Motor neuron (in vitro differentiated cells): Measurements from ENCODE around the gene SFI1. TPM values are rescaled to one million over a fixed set of nuclear protein-coding genes. Genes with fewer than 3 reads are reported as not detected.
"Not testable (repeated sequence)": the region's sequence is repeated elsewhere in the genome, so short reads cannot be mapped to it uniquely, and the experiment has no call there.

Source experiments
- ATAC-seq, 8 experiments: fragments of 200-7000 bp; cut with Tn5 transposase; replicated peaks in 6 of 8; 2 replicates each; pipeline ENCODE4 v1.8.0; 2021; ENCODE audit warnings: mild to moderate bottlenecking in 8 of 8, moderate library complexity in 8 of 8
- H3K27ac ChIP-seq, 2 donors: fragments of 250-450 bp; sonication (Bioruptor Pico); 2 replicates each; pipeline ENCODE4 v1.9.0; 2021; ENCODE audit warnings: antibody characterized with exemption in 2 of 2, mild to moderate bottlenecking in 2 of 2, moderate library complexity in 1 of 2
- H3K4me1 ChIP-seq, 2 donors: fragments of 250-450 bp; sonication (Bioruptor Pico); replicated peaks in 1 of 2; 2 replicates each; pipeline ENCODE4 v1.6.1; 2021; ENCODE audit warnings: antibody characterized with exemption in 2 of 2, mild to moderate bottlenecking in 2 of 2, moderate library complexity in 1 of 2
- H3K4me3 ChIP-seq, 5 donors: fragments of 250-450 bp; sonication (Bioruptor Pico); 2 replicates each; pipeline ENCODE4 v1.9.0; 2021; ENCODE audit warnings: antibody characterized with exemption in 5 of 5, mild to moderate bottlenecking in 5 of 5, moderate library complexity in 4 of 5
- WGBS, 10 experiments: fragments of 450-650 bp; shearing (Covaris generic); methylation state at CpG; one replicate each; pipeline ENCODE4 v1.0.0; 2022; 5-methylcytosine and 5-hydroxymethylcytosine counted together
- in situ Hi-C, 9 experiments: fragments of 400-800 bp; cut with MboI; loops; one replicate each; pipeline ENCODE4 v1.15.0; 2021; ENCODE audit warnings: low sequenced_read_pairs in 9 of 9, low pct_unique_long_range_greater_than_20kb in 2 of 9; ENCODE audit not compliant: unreplicated experiment in 9 of 9
- total RNA-seq, 8 experiments: library from RNA; unstranded; fragments of 300-600 nt; gene quantifications; 2 replicates each; pipeline versions ENCODE4 v1.2.3 to v1.2.4, GENCODE V29; 2022

SFI1 gene
- total RNA-seq, 8 experiments from 2014 or later, result 5.2 to 23.1 (median 14.4) TPM

DNA sequence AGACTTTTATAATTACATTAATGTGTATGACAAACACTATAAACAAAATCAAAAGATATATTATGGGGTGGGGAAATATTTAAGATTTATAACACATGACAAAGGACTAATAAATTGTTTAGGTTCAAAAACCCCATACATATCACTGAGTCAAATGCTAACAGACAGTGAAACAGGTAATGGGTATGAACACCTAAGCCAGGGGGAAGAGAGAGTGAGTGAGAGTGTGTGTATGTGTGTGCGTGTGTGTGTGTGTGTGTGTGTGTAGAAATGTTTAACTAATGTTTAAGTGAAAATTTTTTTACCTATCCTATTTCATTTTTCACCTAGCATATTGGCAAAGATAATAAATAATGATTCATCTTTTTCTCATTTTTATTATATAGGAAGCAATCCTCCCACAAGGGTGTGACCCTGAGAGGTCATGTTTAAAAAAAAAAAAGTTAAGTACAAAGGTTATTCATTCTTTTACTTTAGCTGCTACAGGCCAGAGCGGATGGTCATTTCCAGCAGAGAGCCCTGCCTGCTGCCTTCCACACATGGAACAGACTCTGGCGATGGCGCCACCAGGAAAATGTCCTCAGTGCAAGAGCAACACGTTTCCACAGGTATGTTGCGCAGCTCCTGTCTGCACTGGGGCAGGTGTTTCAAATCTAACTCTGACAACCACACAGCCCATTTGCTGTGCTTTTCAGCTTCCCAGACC, 92.8 kb downstream of the SFI1 start:
- ATAC-seq, result no peak
- Histone ChIP-seq H3K4me1 (no peaks in the 10 kb centered on the region), H3K4me3 (no peak overlapping the region), H3K27ac (no peak overlapping the region)
- in situ Hi-C loops, result no loop called here
- 0 to 100% (median 89%) methylated on average over 1 to 5 of the region's 6 CpGs; no CpG with 5 or more reads in 3 of the 10 experiments for WGBS, 10 experiments

DNA sequence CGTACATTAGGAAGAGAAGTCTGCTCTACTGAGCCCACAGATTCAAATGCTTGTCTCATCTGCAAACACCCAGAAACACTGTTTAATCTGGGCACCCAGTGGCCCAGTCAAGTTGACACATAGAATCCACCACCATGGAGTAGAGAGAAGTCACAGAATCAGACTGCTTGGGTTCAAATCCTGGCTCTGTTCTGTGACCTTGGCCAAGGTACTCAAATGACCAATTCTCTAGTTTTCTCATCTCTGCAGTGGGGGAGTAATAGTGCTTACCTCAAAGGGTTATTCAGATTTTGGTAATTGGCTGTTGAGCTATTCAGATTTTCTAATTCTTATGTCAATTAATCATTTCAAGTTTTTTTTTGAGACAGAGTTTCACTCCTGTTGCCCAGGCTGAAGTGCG, 93.8 kb downstream of the SFI1 start:
- H3K4me3 ChIP-seq, H3K4me1 ChIP-seq, H3K27ac ChIP-seq, ATAC-seq, in situ Hi-C loops: not testable (repeated sequence)
- no CpG with 5 or more reads among the region's 2 CpGs for WGBS, 10 experiments

DNA sequence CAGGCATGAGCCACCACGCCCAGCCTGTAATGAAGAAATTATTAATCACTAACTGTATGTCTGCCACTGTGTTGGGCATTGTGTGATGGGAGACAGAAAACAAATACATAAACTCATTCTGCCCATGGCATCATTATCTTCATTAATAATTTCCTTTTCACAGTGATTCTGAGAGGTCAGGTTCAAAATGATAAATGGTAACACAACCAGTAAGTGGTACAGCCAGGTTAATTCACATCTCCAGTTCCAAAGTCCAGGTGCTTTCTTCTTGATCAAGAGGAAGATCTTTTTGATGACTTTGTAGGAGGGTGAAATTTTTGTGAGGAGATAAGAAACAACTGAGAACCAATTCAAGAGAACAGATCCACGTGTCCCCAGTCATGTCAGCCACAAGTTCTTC, 98.9 kb downstream of the SFI1 start:
- H3K27ac ChIP-seq, result no peak overlapping the region
- no peaks in the 10 kb centered on the region for H3K4me1 ChIP-seq
- 80 to 100% (median 90%) methylated on average over 1 of the region's 2 CpGs; no CpG with 5 or more reads in 5 of the 10 experiments for WGBS, 10 experiments
- in situ Hi-C loops, result no loop called here
- no peak overlapping the region for H3K4me3 ChIP-seq
- no peak for ATAC-seq

DNA sequence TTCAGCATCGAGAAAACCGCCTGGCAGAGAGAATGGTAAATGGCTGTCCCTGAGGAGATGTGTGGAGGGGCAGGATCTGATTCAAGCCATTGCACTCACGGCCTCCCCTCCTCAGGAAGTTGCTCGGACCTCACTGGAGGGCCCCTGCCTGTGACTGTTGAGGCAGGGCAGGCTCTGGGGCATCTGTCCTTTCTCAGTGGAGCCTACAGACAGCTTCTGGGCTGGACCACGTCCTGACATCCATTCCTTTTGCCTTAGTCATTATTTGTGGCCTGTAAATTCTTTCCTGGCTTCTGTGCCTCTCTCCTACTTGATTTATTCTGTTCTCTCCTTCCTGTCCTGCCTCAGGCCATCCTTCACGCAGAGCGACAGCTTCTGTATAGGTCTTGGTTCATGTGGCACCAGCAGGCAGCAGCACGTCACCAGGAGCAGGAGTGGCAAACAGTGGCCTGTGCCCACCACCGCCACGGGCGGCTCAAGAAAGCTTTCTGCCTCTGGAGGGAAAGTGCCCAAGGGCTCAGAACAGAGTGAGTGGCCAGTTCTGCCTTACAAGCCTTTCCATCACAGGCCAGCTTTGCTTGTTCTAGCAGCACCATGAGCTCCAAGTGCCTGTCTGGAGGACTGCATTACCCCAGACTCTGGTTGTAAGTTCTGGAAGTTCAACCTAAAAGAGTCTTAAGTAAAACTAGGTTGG, 106.1 kb downstream of the SFI1 start:
- Histone ChIP-seq H3K4me1 (no peaks in the 10 kb centered on the region), H3K4me3 (no peak overlapping the region), H3K27ac (no peak overlapping the region)
- ATAC-seq, result peak in 2 of 8 experiments; percentile 91 to 98
- in situ Hi-C loops, result no loop called here
- 26 to 100% (median 74%) methylated on average over 1 to 9 of the region's 11 CpGs for WGBS, 10 experiments

DNA sequence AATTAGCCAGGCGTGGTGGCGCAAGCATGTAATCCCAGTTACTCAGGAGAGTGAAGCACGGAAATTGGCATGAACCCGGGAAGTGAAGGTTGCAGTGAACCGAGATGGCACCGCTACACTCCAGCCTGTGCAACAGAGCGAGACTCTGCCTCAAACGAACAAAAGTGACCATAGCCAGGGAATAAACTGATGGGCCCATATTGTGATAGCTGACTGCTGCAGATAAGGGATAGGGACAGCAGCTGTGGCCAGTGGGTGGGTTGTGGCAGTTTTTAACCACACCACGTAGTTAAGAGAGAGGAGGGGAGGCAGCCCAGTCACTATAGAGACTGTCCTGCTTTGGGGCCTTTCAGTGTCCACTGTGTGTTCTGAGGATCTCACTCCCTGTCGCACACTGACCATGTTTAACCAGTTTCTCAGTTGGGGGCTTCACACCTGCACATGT, 106.8 kb downstream of the SFI1 start:
- no peak overlapping the region for H3K4me3 ChIP-seq
- 75 to 100% (median 90%) methylated on average over 3 to 8 of the region's 10 CpGs; no CpG with 5 or more reads in 3 of the 10 experiments for WGBS, 10 experiments
- H3K4me1 ChIP-seq, result no peaks in the 10 kb centered on the region
- in situ Hi-C loops, result no loop called here
- no peak for ATAC-seq
- H3K27ac ChIP-seq, result no peak overlapping the region

DNA sequence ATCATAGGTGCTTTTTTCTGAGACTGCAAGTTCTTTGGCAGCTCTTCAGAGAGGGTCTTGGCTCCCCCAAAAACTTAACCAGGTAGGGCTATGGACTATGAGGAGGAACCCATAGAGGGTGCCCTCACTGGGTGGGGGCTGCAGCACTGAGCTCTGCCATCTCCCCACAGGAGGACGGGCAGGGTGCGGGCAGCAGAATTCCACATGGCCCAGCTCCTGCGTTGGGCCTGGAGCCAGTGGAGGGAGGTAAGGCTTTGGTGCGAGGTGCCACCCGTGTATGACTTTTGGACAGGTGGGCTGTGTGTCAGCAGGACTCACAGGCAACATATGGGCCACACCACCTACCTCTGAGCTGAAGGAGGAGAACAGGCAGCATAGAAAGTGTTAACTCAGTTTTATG, 107.2 kb downstream of the SFI1 start:
- H3K4me3 ChIP-seq, result no peak overlapping the region
- ATAC-seq, result no peak
- in situ Hi-C loops, result no loop called here
- 70 to 100% (median 100%) methylated on average over 1 to 4 of the region's 5 CpGs; no CpG with 5 or more reads in 6 of the 10 experiments for WGBS, 10 experiments
- H3K4me1 ChIP-seq, result no peaks in the 10 kb centered on the region
- no peak overlapping the region for H3K27ac ChIP-seq

DNA sequence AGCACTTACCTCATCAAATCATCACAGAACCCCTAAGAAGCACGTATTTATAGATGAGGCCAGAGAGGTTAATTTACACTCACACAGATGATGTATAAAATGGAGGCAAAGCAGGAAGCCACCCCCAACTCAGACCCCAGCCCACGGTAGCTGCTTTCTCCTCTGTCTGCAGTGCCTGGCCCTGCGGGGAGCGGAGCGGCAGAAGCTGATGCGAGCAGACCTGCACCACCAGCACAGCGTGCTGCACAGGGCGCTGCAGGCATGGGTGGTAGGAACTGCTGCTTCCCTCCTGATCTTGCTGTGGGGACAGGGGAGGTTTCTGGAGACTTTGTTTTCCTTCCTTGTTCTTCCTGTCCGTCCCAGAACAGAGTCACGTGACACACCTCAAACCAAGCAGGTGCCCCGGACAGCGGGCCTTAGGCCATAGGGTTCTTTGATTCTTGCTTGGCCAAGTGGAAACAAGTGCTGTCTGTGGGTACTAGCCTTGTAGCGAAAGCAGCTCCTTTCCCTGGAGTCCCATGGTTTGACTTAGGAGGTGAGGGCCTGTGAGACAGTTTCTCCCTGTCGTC, 107.9 kb downstream of the SFI1 start:
- in situ Hi-C loops, result no loop called here
- WGBS, 10 experiments, result 67 to 100% (median 85%) methylated on average over 1 to 11 of the region's 14 CpGs; no CpG with 5 or more reads in 4 of the 10 experiments
- Histone ChIP-seq H3K27ac (no peak overlapping the region), H3K4me3 (no peak overlapping the region), H3K4me1 (no peaks in the 10 kb centered on the region)
- no peak for ATAC-seq

DNA sequence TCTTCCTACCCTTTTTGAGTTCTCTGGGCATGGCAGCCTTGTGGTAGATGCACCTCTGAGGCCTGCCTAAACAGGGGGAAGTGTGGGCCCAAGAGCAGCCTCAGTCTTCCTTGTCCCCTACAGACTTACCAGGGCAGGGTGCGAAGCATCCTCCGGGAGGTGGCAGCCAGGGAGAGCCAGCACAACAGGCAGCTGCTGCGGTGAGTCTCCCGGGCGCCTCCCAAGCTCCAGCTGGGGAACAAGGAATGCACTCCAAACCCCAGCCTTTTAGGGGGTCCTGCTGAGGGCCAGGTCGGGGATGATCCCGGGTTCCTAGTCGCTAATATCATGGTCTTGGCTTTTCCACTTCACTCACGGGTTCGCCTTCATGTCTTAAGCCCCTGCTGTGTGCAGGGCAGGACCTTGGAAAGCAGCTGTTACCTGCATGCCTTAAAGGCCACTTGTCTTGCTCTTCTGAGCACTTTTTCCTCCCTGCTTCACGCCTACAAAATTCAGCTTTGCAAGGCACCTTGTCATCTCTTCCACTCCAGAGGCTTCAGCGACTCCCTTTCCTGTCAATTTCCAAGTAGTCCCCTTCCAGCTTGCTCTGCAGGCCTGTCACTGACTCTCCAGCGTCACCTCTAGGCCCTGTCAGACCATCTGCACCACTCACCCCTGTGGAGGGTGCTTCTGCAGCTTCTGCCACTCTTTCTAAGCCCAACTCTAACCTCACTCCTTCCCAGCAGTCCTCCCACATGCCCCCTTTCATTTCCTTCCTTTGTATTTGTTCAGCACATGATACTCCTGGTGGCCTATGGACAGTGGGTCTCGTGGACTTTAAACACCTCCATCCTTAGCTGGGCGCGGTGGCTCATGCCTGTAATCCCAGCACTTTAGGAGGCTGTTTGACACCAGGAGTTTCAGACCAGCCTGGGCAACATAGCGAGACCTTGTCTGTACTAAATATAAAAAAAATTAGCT, 108.7 kb downstream of the SFI1 start:
- no peaks in the 10 kb centered on the region for H3K4me1 ChIP-seq
- no peak for ATAC-seq
- no peak overlapping the region for H3K4me3 ChIP-seq
- H3K27ac ChIP-seq, result no peak overlapping the region
- in situ Hi-C loops, result no loop called here
- WGBS, 10 experiments, result 78 to 100% (median 96%) methylated on average over 1 to 8 of the region's 17 CpGs; no CpG with 5 or more reads in 3 of the 10 experiments

DNA sequence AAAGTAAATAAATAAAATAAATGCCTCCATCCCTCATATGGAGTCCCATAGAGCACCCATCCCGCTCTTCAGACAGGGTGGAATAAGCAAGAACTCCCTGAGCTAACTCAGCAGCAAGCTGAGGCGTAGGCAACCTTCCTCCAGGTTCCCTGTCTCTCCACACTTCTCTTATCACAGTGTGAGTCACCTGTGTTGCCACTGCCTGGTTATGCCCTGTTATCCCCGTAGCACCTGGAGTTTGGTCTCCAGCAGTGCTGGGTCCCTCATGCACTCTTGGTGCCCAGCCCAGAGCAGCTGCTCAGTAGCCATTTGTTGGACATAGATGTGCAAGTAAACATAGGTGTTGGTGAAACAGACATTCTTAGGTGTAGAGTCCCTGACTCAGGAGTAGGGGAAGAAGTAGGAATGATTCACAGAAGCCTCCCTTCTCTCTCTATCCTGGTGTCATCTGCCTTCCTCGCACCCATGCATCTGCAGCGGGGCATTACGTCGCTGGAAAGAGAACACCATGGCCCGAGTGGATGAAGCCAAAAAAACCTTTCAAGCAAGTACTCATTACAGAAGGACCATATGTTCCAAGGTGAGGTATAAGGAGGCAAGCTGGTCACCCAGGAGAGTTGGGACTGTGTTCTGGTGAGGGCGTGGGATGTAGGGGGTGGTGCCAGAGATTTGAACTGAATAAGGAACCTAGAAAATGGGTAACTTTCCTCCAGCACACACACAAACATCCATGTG, 109.7 kb downstream of the SFI1 start:
- 80 to 100% (median 93%) methylated on average over 1 to 6 of the region's 9 CpGs; no CpG with 5 or more reads in 2 of the 10 experiments for WGBS, 10 experiments
- in situ Hi-C loops, result no loop called here
- no peak for ATAC-seq
- no peaks in the 10 kb centered on the region for H3K4me1 ChIP-seq
- H3K4me3 ChIP-seq, result no peak overlapping the region
- no peak overlapping the region for H3K27ac ChIP-seq

DNA sequence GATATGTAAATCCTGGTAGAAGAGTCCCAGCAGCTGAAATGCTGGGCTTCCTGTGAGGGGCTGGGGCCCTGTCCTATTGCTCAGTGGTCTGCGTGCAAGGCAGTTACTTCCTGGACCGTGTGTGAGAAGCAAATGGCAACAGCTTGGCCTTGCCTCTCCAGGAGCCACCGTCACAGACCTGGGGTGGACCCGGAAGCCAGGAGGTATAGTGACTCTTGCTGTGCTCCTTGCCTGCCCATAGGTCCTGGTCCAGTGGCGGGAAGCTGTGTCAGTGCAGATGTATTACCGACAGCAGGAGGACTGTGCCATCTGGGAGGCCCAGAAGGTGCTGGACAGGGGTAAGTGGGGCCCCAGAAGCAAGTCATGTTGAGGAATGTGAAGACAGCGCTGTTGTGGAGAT, 111.4 kb downstream of the SFI1 start:
- ATAC-seq, result no peak
- H3K4me1 ChIP-seq, result no peaks in the 10 kb centered on the region
- in situ Hi-C loops, result no loop called here
- WGBS, 10 experiments, result 80 to 100% (median 95%) methylated on average over 1 to 6 of the region's 7 CpGs
- no peak overlapping the region for H3K27ac ChIP-seq
- H3K4me3 ChIP-seq, result no peak overlapping the region

DNA sequence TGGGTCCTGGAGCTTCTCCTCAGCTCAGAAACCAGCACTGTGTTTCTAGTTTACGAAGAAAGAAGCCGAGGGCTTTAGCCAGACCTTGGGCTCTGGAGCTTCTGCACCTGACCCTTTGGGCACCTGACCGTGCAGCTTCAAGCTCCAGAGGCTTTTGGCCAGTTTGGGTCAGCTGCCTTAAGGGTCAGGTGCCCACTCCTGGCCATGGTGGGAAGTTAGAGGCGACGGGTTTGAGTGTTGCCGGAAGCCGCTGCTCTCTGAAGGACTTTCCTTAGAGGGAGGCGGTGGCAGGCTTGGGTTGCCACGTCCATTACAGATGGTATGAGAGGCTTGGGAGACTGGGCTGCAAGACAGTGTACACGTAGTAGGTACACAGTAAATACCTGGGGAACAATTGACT, 113.4 kb downstream of the SFI1 start:
- no peak for ATAC-seq
- no peak overlapping the region for H3K4me3 ChIP-seq
- no peaks in the 10 kb centered on the region for H3K4me1 ChIP-seq
- no peak overlapping the region for H3K27ac ChIP-seq
- in situ Hi-C loops, result no loop called here
- 82 to 100% (median 83%) methylated on average over 2 to 4 of the region's 10 CpGs; no CpG with 5 or more reads in 7 of the 10 experiments for WGBS, 10 experiments

DNA sequence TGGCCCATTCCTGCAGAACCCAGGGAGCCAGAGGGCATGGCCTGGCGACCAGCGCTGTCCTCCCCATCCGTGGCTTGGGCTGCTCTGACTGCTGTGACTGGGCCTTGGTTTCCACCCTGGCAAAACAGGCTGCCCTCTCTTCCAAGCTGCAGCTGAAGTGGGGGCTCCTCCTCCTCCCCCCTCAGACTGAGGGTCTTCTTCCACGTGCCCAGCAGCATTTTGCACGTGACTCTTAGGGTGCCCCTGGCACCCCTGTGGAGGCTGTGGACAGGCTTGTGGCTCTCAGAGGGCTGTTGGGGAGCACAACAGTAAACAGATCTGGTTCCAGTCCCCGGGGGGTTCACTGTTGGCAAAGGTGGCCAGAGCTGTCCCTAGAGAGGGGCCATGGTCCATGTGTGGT, 114.3 kb downstream of the SFI1 start:
- ATAC-seq, result peak in 1 of 8 experiments; percentile 4
- Histone ChIP-seq H3K4me1 (no peaks in the 10 kb centered on the region), H3K4me3 (no peak overlapping the region), H3K27ac (no peak overlapping the region)
- 100% methylated on average over 1 to 3 of the region's 6 CpGs; no CpG with 5 or more reads in 8 of the 10 experiments for WGBS, 10 experiments
- in situ Hi-C loops, result no loop called here
